Loucy (cell line): ENCODE measurements around the gene TTC21A.

Experiments used
- H2AFZ ChIP-seq: fragments of 200-600 bp; sonication (generic); 2 replicates; pipeline ENCODE4 v1.6.0; 2016; ENCODE audit warnings: antibody characterized with exemption, mild to moderate bottlenecking, low read length, moderate library complexity
- H3F3A ChIP-seq: fragments of 200-600 bp; 2 replicates; pipeline ENCODE4 v1.6.0; 2016; ENCODE audit warnings: antibody characterized with exemption, low read depth, mild to moderate bottlenecking
- H3K27me3 ChIP-seq: fragments of 200-600 bp; sonication (generic); 2 replicates; pipeline ENCODE4 v1.6.1; 2014; ENCODE audit warnings: low read length, mild to moderate bottlenecking; ENCODE audit not compliant: insufficient read depth, poor library complexity, severe bottlenecking
- H3K36me3 ChIP-seq: fragments of 200-600 bp; sonication (generic); 2 replicates; pipeline ENCODE4 v1.6.1; 2016; ENCODE audit warnings: low read length; ENCODE audit not compliant: insufficient read depth
- H3K4me1 ChIP-seq: fragments of 200-600 bp; sonication (generic); 2 replicates; pipeline ENCODE4 v1.5.1; 2014; ENCODE audit warnings: low read length, mild to moderate bottlenecking; ENCODE audit not compliant: insufficient read depth, poor library complexity, severe bottlenecking
- H3K4me2 ChIP-seq: fragments of 200-600 bp; sonication (generic); 2 replicates; pipeline ENCODE4 v1.6.0; 2014; ENCODE audit warnings: antibody characterized with exemption, low read length, low read depth, mild to moderate bottlenecking; ENCODE audit not compliant: poor library complexity, severe bottlenecking
- H3K4me3 ChIP-seq: fragments of 200-600 bp; sonication (generic); 2 replicates; pipeline ENCODE4 v1.5.1; 2014; ENCODE audit warnings: low read length, mild to moderate bottlenecking, mixed read lengths; ENCODE audit not compliant: poor library complexity, severe bottlenecking
- H3K79me2 ChIP-seq: fragments of 200-600 bp; sonication (generic); 2 replicates; pipeline ENCODE4 v1.6.1; 2014; ENCODE audit warnings: low read length; ENCODE audit not compliant: insufficient read depth
- H3K9ac ChIP-seq: fragments of 200-600 bp; sonication (generic); 2 replicates; pipeline ENCODE4 v1.6.0; 2014; ENCODE audit warnings: mild to moderate bottlenecking, low read depth, low read length, moderate library complexity; ENCODE audit not compliant: poor library complexity, severe bottlenecking
- H3K9me2 ChIP-seq: fragments of 200-600 bp; sonication (generic); replicated peaks from 2 replicates; pipeline ENCODE4 v1.6.1; 2016; ENCODE audit warnings: low read depth, low read length, mixed read lengths
- H3K9me3 ChIP-seq: fragments of 200-600 bp; sonication (generic); 2 replicates; pipeline ENCODE4 v1.6.1; 2014; ENCODE audit warnings: mild to moderate bottlenecking, antibody characterized with exemption, low read length, low read depth; ENCODE audit not compliant: insufficient read depth
- H4K20me1 ChIP-seq: fragments of 200-600 bp; sonication (generic); 2 replicates; pipeline ENCODE4 v1.6.0; 2014; ENCODE audit warnings: antibody characterized with exemption, low read length, mild to moderate bottlenecking; ENCODE audit not compliant: insufficient read depth, poor library complexity, severe bottlenecking
- EZH2phosphoT487 ChIP-seq: fragments of 200-600 bp; IDR thresholded peaks from 2 replicates; pipeline ENCODE4 v1.6.1; 2018; ENCODE audit warnings: antibody characterized with exemption, mild to moderate bottlenecking, moderate library complexity, borderline replicate concordance
- TF ChIP-seq, protein P1 (sequence below): fragments of 200-600 bp; sonication (generic); conservative IDR thresholded peaks from 2 replicates; pipeline ENCODE4 v1.5.1; 2014; ENCODE audit warnings: mild to moderate bottlenecking, antibody characterized with exemption, low read length

TTC21A gene

DNA sequence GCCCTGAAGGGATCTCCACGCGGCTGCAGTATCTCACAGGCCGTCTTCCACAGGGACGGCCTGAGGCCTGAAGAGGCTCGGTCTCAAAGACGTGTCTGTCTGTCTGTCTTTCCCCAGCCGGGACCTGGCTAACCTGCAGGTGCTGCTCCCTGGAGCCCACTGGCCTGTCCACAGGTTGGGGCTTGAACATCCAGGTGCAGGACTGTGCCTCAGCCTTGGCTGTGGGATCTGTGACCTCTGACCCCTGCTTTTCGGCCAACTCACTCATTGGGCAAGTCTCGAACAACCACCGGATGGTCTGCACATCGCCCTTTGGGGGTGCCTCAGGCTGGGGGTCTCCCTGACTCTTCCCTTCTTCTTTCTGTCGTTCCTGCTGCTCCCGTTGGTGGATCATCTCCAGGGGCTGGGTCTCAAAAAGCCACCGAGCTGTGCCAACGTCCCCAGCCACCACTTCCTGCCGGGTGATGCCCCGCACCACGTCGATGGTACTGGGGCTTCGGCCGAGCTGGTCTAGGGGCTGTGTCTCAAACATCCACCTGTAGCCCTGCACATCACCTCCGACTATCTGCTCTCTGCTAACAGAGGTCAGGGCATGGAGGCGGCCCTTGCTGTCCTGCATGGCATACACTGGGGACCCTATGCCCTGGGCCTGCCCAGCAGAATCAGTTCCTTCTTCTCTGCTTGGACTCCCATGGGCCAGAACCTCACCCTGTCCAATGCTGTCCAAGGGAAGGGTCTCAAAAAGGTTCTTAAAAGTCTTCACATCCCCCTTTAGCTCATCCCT, 80.1 kb downstream of the TTC21A start:
- H2AFZ ChIP-seq, result no peak overlapping the region
- H3K9ac ChIP-seq, result no peak overlapping the region
- no peak overlapping the region for H3K4me3 ChIP-seq
- no peaks in the 10 kb centered on the region for H3K4me1 ChIP-seq
- 0 out of 2 replicates have a peak, but pooled peaks cover under 1% of the 10 kb centered on the region for H3F3A ChIP-seq
- no peaks in the 10 kb centered on the region for H3K36me3 ChIP-seq
- no peaks in the 10 kb centered on the region for H3K27me3 ChIP-seq
- H3K79me2 ChIP-seq, result no peaks in the 10 kb centered on the region
- no peaks in the 10 kb centered on the region for H3K9me2 ChIP-seq
- H3K4me2 ChIP-seq, result no peak overlapping the region
- H4K20me1 ChIP-seq, result no peaks in the 10 kb centered on the region
- no peaks in the 10 kb centered on the region for H3K9me3 ChIP-seq
- no peak for TF ChIP-seq EZH2phosphoT487
- TF ChIP-seq, protein P1, sequence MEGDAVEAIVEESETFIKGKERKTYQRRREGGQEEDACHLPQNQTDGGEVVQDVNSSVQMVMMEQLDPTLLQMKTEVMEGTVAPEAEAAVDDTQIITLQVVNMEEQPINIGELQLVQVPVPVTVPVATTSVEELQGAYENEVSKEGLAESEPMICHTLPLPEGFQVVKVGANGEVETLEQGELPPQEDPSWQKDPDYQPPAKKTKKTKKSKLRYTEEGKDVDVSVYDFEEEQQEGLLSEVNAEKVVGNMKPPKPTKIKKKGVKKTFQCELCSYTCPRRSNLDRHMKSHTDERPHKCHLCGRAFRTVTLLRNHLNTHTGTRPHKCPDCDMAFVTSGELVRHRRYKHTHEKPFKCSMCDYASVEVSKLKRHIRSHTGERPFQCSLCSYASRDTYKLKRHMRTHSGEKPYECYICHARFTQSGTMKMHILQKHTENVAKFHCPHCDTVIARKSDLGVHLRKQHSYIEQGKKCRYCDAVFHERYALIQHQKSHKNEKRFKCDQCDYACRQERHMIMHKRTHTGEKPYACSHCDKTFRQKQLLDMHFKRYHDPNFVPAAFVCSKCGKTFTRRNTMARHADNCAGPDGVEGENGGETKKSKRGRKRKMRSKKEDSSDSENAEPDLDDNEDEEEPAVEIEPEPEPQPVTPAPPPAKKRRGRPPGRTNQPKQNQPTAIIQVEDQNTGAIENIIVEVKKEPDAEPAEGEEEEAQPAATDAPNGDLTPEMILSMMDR, result no peak
